ENCODE data around the gene TTC36. TPM values are rescaled to one million over a fixed set of nuclear protein-coding genes. Genes with fewer than 3 reads are reported as not detected.

The TTC36 gene
- total RNA-seq, 4 donors from 2014 or later: 0.55 to 3.8 TPM; not detected in 2

GRCh38 chr11:118519549-118519948, 7.7 kb upstream of the TTC36 start:
- Histone ChIP-seq H3K36me3 (peaks cover 11 to 83% of the 10 kb centered on the region in 2 donors), H3K4me3 (no peak overlapping the region), H3K9me3 (no peaks in the 10 kb centered on the region), H3K27ac (no peak overlapping the region), H3K4me1 (no peaks in the 10 kb centered on the region), H3K27me3 (no peaks in the 10 kb centered on the region)
- ATAC-seq: no peak
- intact Hi-C loops (cut with DNase I; ENCODE audit: low total_unique reads): no loop called here
- TF ChIP-seq POLR2A (IDR thresholded peaks at IDR 0.05) (no peak), CTCF (IDR thresholded peaks at IDR 0.05 in 4 of 5, conservative IDR thresholded peaks at IDR 0.05 in 1 of 5) (no peak)
- DNase-seq: no peak
- in situ Hi-C loops (cut with MboI; ENCODE audit: low sequenced_read_pairs in 4 of 4): no loop called here

- Histone ChIP-seq H3K4me1 (no peaks in the 10 kb centered on the region), H3K36me3 (peaks cover 11 to 62% of the 10 kb centered on the region in 2 donors), H3K4me3 (no peak overlapping the region), H3K27me3 (no peaks in the 10 kb centered on the region), H3K27ac (no peak overlapping the region), H3K9me3 (no peaks in the 10 kb centered on the region)
- intact Hi-C loops (cut with DNase I; ENCODE audit: low total_unique reads) (no loop called here), in situ Hi-C loops (cut with MboI; ENCODE audit: low sequenced_read_pairs in 4 of 4) (no loop called here)
- no peak for DNase-seq
- ATAC-seq: no peak
- no peak for TF ChIP-seq CTCF (IDR thresholded peaks at IDR 0.05 in 4 of 5, conservative IDR thresholded peaks at IDR 0.05 in 1 of 5)
- no peak for TF ChIP-seq POLR2A (IDR thresholded peaks at IDR 0.05)
Observed at GRCh38 chr11:118521892-118522311, 5.4 kb upstream of the TTC36 start.

DNA sequence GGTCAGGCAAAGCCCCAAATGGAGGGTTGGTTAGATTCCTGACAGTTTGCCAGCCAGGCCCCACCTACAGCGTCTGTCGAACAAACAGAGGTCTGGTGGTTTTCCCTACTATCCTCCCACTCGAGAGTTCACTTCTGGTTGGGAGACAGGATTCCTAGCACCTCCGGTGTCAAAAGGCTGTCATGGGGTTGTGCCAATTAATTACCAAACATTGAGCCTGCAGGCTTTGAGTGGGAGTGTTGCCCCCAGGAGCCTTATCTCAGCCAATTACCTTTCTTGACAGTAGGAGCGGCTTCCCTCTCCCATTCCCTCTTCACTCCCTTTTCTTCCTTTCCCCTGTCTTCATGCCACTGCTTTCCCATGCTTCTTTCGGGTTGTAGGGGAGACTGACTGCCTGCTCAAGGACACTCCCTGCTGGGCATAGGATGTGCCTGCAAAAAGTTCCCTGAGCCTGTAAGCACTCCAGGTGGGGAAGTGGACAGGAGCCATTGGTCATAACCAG, 4.7 kb upstream of the TTC36 start:
- intact Hi-C loops (cut with DNase I; ENCODE audit: low total_unique reads): no loop called here
- no peak for TF ChIP-seq POLR2A (IDR thresholded peaks at IDR 0.05)
- no peak for TF ChIP-seq CTCF (IDR thresholded peaks at IDR 0.05 in 4 of 5, conservative IDR thresholded peaks at IDR 0.05 in 1 of 5)
- Histone ChIP-seq H3K4me1 (no peaks in the 10 kb centered on the region), H3K4me3 (no peak overlapping the region), H3K36me3 (peaks cover 11 to 58% of the 10 kb centered on the region in 2 donors), H3K9me3 (no peaks in the 10 kb centered on the region), H3K27ac (no peak overlapping the region), H3K27me3 (no peaks in the 10 kb centered on the region)
- ATAC-seq (no peak), DNase-seq (no peak)
- in situ Hi-C loops (cut with MboI; ENCODE audit: low sequenced_read_pairs in 4 of 4): no loop called here

GRCh38 chr11:118524356-118524755, 2.9 kb upstream of the TTC36 start:
- intact Hi-C loops (cut with DNase I; ENCODE audit: low total_unique reads) (no loop called here), in situ Hi-C loops (cut with MboI; ENCODE audit: low sequenced_read_pairs in 4 of 4) (no loop called here)
- H3K9me3 ChIP-seq: no peaks in the 10 kb centered on the region
- peaks cover 0 to 4% of the 10 kb centered on the region in 2 donors for H3K4me1 ChIP-seq
- TF ChIP-seq CTCF (IDR thresholded peaks at IDR 0.05 in 4 of 5, conservative IDR thresholded peaks at IDR 0.05 in 1 of 5): no peak
- no peak for TF ChIP-seq POLR2A (IDR thresholded peaks at IDR 0.05)
- ATAC-seq: no peak
- no peak overlapping the region for H3K27ac ChIP-seq
- no peak for DNase-seq
- no peak overlapping the region for H3K4me3 ChIP-seq
- peaks cover 11 to 45% of the 10 kb centered on the region in 2 donors for H3K36me3 ChIP-seq
- H3K27me3 ChIP-seq: no peaks in the 10 kb centered on the region

All from gastrocnemius medialis (tissue), 4 donors.